B cell (primary cell): ENCODE data around the gene PREX1.

Experiments
- EZH2 ChIP-seq: IDR thresholded peaks from 2 replicates; pipeline ENCODE4 v1.6.1; 2012; ENCODE audit warnings: borderline replicate concordance, low read depth, mild to moderate bottlenecking, moderate library complexity, low read length; ENCODE audit not compliant: insufficient read depth, poor library complexity, severe bottlenecking
- TF ChIP-seq, protein P1 (sequence below): fragments of 200-600 bp; IDR thresholded peaks from one replicate; pipeline ENCODE4 v1.8.0; 2022; ENCODE audit warnings: antibody characterized with exemption, mild to moderate bottlenecking

DNA sequence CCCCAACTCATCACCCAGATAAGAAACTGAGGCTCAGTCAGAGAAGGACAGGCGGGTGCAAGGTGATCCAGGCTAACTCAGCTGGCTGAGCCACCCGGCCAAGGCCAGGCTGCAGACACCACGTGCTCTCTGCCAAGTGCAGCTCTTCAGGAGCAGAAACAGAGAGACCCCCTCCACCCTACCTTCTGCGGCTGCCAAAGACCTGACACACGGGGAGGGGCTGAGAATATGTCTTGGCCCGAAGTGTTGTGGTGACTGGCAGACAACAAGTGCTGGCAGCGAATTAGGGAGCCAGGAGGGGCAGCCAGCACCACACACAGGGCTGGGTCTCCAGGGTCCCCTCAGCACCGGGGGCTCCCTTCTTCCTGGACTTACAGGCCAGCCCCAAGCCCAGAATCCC lies 22.5 kb downstream of the PREX1 start:
- TF ChIP-seq, protein P1, sequence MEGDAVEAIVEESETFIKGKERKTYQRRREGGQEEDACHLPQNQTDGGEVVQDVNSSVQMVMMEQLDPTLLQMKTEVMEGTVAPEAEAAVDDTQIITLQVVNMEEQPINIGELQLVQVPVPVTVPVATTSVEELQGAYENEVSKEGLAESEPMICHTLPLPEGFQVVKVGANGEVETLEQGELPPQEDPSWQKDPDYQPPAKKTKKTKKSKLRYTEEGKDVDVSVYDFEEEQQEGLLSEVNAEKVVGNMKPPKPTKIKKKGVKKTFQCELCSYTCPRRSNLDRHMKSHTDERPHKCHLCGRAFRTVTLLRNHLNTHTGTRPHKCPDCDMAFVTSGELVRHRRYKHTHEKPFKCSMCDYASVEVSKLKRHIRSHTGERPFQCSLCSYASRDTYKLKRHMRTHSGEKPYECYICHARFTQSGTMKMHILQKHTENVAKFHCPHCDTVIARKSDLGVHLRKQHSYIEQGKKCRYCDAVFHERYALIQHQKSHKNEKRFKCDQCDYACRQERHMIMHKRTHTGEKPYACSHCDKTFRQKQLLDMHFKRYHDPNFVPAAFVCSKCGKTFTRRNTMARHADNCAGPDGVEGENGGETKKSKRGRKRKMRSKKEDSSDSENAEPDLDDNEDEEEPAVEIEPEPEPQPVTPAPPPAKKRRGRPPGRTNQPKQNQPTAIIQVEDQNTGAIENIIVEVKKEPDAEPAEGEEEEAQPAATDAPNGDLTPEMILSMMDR: no peak
- TF ChIP-seq EZH2: no peak
